Measurements from ENCODE around the gene CAMTA1. TPM values are rescaled to one million over a fixed set of nuclear protein-coding genes. Genes with fewer than 3 reads are reported as not detected.

CAMTA1 gene
- polyA plus RNA-seq, 1 of the 3 experiments (the other 2 are of a cell fraction): 63.1 TPM

GRCh38 chr1:7564137-7564536, 778.9 kb downstream of the CAMTA1 start:
- CTCF ChIA-PET: no interaction called here
- H3F3A ChIP-seq (replicated peaks; ENCODE audit: insufficient read depth): no peaks in the 10 kb centered on the region
- no peaks in the 10 kb centered on the region for H3K9me2 ChIP-seq
- TF ChIP-seq RAD21 (IDR thresholded peaks at IDR 0.05; ENCODE audit: low read length) (no peak), GATA2 (CRISPR knock-in tag; IDR thresholded peaks at IDR 0.05) (no peak), ELF1 (IDR thresholded peaks at IDR 0.05) (no peak), IRF3 (IDR thresholded peaks at IDR 0.05; ENCODE audit: low read depth, low read length) (no peak), TCF12 (IDR thresholded peaks at IDR 0.05) (no peak), FOXM1 (IDR thresholded peaks at IDR 0.05; ENCODE audit: low read depth) (no peak), GABPA (IDR thresholded peaks at IDR 0.05; ENCODE audit: low read depth) (no peak), PBX3 (IDR thresholded peaks at IDR 0.05) (no peak), JUND (IDR thresholded peaks at IDR 0.05) (no peak), TAF1 (IDR thresholded peaks at IDR 0.05; ENCODE audit: borderline replicate concordance, low read depth, low read length) (no peak), REST (IDR thresholded peaks at IDR 0.05; ENCODE audit: low read depth, low read length) (no peak), MXI1 (IDR thresholded peaks at IDR 0.05; ENCODE audit: low read depth, low read length) (no peak), SMC3 (IDR thresholded peaks at IDR 0.05; ENCODE audit: low read depth, low read length) (no peak), NRF1 (IDR thresholded peaks at IDR 0.05; ENCODE audit: low read depth, low read length) (no peak), EZH2phosphoT487 (IDR thresholded peaks at IDR 0.05; ENCODE audit: borderline replicate concordance, low read depth) (no peak), MEF2A (IDR thresholded peaks at IDR 0.05; ENCODE audit: borderline replicate concordance, low read depth) (no peak), FOXJ3 (CRISPR knock-in tag; IDR thresholded peaks at IDR 0.05) (no peak)
- TF ChIP-seq, protein P1, sequence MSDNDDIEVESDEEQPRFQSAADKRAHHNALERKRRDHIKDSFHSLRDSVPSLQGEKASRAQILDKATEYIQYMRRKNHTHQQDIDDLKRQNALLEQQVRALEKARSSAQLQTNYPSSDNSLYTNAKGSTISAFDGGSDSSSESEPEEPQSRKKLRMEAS (IDR thresholded peaks at IDR 0.05; ENCODE audit: low read depth): no peak
- TF ChIP-seq, protein P2, sequence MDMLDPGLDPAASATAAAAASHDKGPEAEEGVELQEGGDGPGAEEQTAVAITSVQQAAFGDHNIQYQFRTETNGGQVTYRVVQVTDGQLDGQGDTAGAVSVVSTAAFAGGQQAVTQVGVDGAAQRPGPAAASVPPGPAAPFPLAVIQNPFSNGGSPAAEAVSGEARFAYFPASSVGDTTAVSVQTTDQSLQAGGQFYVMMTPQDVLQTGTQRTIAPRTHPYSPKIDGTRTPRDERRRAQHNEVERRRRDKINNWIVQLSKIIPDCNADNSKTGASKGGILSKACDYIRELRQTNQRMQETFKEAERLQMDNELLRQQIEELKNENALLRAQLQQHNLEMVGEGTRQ (IDR thresholded peaks at IDR 0.05; ENCODE audit: borderline replicate concordance, low read depth, low read length): no peak
- H3K4me2 ChIP-seq: no peak overlapping the region
- no peaks in the 10 kb centered on the region for H3K79me2 ChIP-seq (ENCODE audit: insufficient read depth)
- H3K27me3 ChIP-seq (ENCODE audit: insufficient read depth): no peaks in the 10 kb centered on the region
- POLR2A ChIA-PET: no interaction called here
- no peak overlapping the region for H3K27ac ChIP-seq (ENCODE audit: low read depth in 2 of 2, low read length in 1 of 2)
- no peaks in the 10 kb centered on the region for H4K20me1 ChIP-seq (ENCODE audit: insufficient read depth)
- no peak overlapping the region for H2AFZ ChIP-seq (ENCODE audit: low read depth)
- WGBS (ENCODE audit: low lambda C conversion rate): 69% methylated on average over 10 of the region's 12 CpGs
- H3K9ac ChIP-seq: no peak overlapping the region
- no peak for DNase-seq
- H3K9me3 ChIP-seq: no peaks in the 10 kb centered on the region
- H3K4me1 ChIP-seq (ENCODE audit: control insufficient read depth in 1 of 2, insufficient read depth in 2 of 2, low read depth in 1 of 2, low read length in 1 of 2): peaks cover 0 to 50% of the 10 kb centered on the region in 2 experiments; a peak in 1 of 4 replicates
- no peak overlapping the region for H3K4me3 ChIP-seq (ENCODE audit: low read depth in 2 of 2, low read length in 1 of 2)
- no peaks in the 10 kb centered on the region for H3K36me3 ChIP-seq (replicated peaks in 1 of 2; ENCODE audit: control insufficient read depth in 1 of 2, insufficient read depth in 2 of 2, low read length in 1 of 2)
